AG04450 (cell line): Measurements from ENCODE around the gene FCHSD2. TPM values are rescaled to one million over a fixed set of nuclear protein-coding genes. Genes with fewer than 3 reads are reported as not detected.
"Not testable (repeated sequence)": the region's sequence is repeated elsewhere in the genome, so short reads cannot be mapped to it uniquely, and the experiment has no call there.

Source experiments
- CTCF ChIA-PET: fragments of 300-600, 350-600 bp; formaldehyde crosslinking; extraction: SDS; loops from one replicate; lab custom pipeline; 2022; ENCODE audit warnings: antibody characterized with exemption, inconsistent platforms; lab: Charles Lee
- POLR2A ChIA-PET: fragments of 350-600 bp; formaldehyde crosslinking; extraction: SDS; loops from one replicate; lab custom pipeline; 2021; ENCODE audit warnings: antibody characterized with exemption, inconsistent platforms; lab: Yijun Ruan, JAX
- DNase-seq: peaks from one replicate; pipeline ENCODE4 v3.0.0-alpha.2; 2011; ENCODE audit warnings: low read depth, low spot score
- H3K27ac ChIP-seq: one replicate; pipeline ENCODE4 v1.5.1; 2012; ENCODE audit warnings: low read depth, low read length, control low read depth
- H3K27me3 ChIP-seq: one replicate; pipeline ENCODE4 v1.6.0; 2012; ENCODE audit warnings: low read length; ENCODE audit not compliant: control insufficient read depth, insufficient read depth
- H3K4me3 ChIP-seq: 2 replicates; pipeline ENCODE4 v1.5.1; 2011; ENCODE audit warnings: mild to moderate bottlenecking, low read depth, low read length, control low read depth
- H3K9me3 ChIP-seq: 2 replicates; pipeline ENCODE4 v1.5.1; 2012; ENCODE audit warnings: low read length; ENCODE audit not compliant: control insufficient read depth, insufficient read depth
- polyA plus RNA-seq: library from polyadenylated mRNA; depleted of rRNA; stranded (reverse); fragments of >200 nt; gene quantifications from 2 replicates; pipeline ENCODE4 v1.2.3, GENCODE V29; 2011
- TF ChIP-seq, protein P1 (sequence below): IDR thresholded peaks from 2 replicates; pipeline ENCODE4 v1.5.1; 2011; ENCODE audit warnings: low read depth, low read length, control low read depth, inconsistent platforms

The FCHSD2 gene
- polyA plus RNA-seq, 1 experiment: 24.7 TPM

DNA sequence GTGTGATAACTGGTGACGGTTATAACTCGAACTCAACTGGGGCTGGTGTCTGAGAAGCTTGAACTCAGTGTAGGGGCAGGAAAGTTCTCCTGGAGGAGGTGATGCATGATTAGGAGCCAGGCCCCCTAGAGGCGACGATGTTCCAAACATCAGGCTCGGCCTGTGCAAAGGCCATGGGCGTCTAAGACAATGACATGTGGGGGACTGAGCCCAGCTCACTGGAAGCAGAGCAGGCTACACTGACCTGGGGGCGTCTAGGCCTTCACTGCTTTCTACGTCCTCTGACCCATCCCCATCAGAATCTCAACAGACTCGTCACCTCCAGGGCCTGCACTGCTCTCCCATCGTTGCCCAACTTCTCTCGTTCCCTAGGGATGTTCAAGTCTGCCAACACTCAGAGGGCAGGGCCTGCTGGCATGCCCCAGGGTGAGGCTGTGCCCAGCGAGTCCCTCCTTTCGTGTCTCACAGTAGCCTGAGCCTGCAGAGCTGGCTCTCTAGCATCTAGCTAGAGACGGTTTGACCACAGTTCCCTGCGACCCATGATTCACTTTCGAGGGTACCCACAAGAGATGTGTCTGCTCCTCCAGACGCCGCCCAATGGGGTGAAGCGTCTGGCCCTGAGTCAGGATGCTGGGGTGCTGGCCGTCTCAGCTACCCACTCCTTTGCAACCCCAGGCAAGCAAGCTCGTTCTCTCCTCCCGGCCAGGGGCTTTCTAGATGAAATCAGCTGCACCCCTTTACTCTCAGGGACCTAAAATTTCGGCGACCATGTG, 329.0 kb downstream of the FCHSD2 start:
- POLR2A ChIA-PET: interaction anchor here (0.9 to 1.0 kb wide), 2 partner anchors 19 to 88 kb away, joined by 3 to 7 read pairs; no protein-coding TSS in a partner anchor

DNA sequence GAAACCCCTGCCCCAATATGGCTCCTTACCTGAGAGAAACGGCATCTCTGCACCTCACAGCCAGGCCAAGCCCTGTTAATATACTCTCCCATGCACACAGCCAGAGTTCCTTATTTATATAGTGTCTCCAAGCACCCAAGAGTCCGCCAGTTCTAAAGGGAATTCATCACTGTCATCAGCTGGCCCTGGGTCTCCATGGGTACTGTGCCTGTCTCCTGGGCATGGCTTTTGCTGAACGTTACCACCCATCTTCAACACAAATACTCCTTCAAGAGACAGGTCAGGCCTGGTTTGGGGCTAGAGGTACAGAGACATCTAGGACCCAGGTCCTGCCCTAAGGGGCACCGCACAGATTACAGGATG, 329.5 kb downstream of the FCHSD2 start:
- POLR2A ChIA-PET: interaction anchor here (0.9 to 1.0 kb wide), 2 partner anchors 18 to 87 kb away, joined by 3 to 7 read pairs; no protein-coding TSS in a partner anchor
- Histone ChIP-seq H3K27me3 (no peaks in the 10 kb centered on the region), H3K4me3 (peak overlapping the region; percentile 87), H3K9me3 (no peaks in the 10 kb centered on the region), H3K27ac (no peak overlapping the region)
- TF ChIP-seq, protein P1, sequence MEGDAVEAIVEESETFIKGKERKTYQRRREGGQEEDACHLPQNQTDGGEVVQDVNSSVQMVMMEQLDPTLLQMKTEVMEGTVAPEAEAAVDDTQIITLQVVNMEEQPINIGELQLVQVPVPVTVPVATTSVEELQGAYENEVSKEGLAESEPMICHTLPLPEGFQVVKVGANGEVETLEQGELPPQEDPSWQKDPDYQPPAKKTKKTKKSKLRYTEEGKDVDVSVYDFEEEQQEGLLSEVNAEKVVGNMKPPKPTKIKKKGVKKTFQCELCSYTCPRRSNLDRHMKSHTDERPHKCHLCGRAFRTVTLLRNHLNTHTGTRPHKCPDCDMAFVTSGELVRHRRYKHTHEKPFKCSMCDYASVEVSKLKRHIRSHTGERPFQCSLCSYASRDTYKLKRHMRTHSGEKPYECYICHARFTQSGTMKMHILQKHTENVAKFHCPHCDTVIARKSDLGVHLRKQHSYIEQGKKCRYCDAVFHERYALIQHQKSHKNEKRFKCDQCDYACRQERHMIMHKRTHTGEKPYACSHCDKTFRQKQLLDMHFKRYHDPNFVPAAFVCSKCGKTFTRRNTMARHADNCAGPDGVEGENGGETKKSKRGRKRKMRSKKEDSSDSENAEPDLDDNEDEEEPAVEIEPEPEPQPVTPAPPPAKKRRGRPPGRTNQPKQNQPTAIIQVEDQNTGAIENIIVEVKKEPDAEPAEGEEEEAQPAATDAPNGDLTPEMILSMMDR: no peak
- DNase-seq: no peak
- CTCF ChIA-PET: interaction anchor here (1.0 to 2.8 kb wide), 4 partner anchors 9 to 86 kb away, joined by 3 to 38 read pairs (median 4); no protein-coding TSS in a partner anchor

More for the DNA sequence above, 329.0 kb downstream of the FCHSD2 start:
- no peaks in the 10 kb centered on the region for H3K9me3 ChIP-seq
- CTCF ChIA-PET: interaction anchor here (1.0 to 2.8 kb wide), 4 partner anchors 10 to 87 kb away, joined by 3 to 38 read pairs (median 4); no protein-coding TSS in a partner anchor
- H3K4me3 ChIP-seq: peak overlapping the region; percentile 87
- H3K27me3 ChIP-seq: no peaks in the 10 kb centered on the region
- TF ChIP-seq, protein P1: peak; percentile 79
- H3K27ac ChIP-seq: peak overlapping the region; percentile 96
- DNase-seq: no peak

DNA sequence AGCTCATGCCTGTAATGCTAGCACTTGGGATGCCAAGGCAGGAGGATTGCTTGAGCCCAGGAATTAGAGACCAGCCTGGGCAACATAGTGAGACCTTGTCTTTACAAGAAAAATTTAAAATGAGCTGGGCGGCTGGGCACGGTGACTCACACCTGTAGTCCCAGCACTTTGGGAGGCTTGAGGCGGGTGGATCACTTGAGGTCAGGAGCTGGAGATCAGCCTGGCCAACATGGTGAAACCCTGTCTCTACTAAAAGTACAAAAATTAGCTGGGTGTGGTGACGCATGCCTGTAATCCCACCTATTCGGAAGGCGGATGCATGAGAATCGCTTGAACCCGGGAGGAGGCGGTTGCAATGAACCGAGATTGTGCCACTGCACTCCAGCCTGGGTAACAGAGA, 330.4 kb downstream of the FCHSD2 start:
- not testable (repeated sequence) for H3K9me3 ChIP-seq, DNase-seq, H3K27me3 ChIP-seq, H3K4me3 ChIP-seq, H3K27ac ChIP-seq
- POLR2A ChIA-PET: interaction anchor here (0.7 kb wide), 1 partner anchor 86 kb away, joined by 3 read pairs; no protein-coding TSS in a partner anchor
- CTCF ChIA-PET: interaction anchor here (1.1 to 2.8 kb wide), 2 partner anchors 85 to 366 kb away, joined by 3 to 38 read pairs; no protein-coding TSS in a partner anchor

DNA sequence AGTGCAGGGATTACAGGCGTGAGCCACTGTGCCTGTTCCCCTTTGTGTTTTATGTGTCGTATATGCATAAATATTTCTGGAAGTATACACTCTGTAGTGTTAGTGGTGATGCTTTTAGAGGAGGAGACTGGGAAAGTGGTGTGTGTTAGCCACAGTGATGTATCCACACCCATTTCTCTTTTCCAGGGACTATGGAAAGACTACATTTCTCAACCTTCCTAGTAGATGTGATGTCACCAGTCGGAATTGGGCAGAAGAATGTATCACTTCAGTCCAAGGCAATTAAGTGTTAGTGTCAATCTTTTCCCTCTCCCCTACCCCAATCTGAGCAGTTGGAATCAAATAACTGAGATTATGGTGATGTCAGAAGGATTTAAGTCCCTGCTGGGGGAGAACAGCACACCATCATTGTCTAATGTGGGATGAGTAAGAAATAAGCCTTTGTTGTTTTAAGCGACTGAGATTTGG, 333.8 kb downstream of the FCHSD2 start:
- H3K9me3 ChIP-seq: no peaks in the 10 kb centered on the region
- TF ChIP-seq, protein P1: no peak
- ChIA-PET POLR2A (no interaction called here), CTCF (interaction anchor here (0.8 to 0.9 kb wide), 2 partner anchors 14 to 23 kb away, joined by 3 read pairs; partner anchors contain the start of gene STARD10)
- H3K27ac ChIP-seq: no peak overlapping the region
- no peaks in the 10 kb centered on the region for H3K27me3 ChIP-seq
- H3K4me3 ChIP-seq: no peak overlapping the region
- no peak for DNase-seq

DNA sequence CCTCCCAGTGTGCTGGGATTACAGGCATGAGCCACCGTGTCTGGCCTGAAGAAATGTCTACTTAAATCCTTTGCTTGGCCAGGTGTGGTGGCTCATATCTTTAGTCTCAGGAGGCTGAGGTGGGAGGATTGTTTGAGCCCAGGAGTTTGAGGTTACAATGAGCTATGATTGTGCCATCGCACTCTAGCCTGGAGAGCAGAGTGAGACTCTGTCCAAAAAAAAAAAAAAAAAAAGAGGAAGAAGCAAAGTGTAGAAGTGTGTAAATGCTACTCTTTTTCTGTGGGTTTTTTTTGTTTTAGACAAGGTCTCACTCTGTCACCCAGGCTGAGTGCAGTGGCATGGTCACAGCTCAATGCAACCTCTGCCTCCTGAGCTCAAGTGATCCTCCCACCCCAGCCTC, 334.3 kb downstream of the FCHSD2 start:
- Histone ChIP-seq H3K9me3 (no peaks in the 10 kb centered on the region), H3K27ac (no peak overlapping the region), H3K4me3 (no peak overlapping the region), H3K27me3 (no peaks in the 10 kb centered on the region)
- POLR2A ChIA-PET: interaction anchor here (1.2 kb wide), 1 partner anchor 13 kb away, joined by 3 read pairs; no protein-coding TSS in a partner anchor
- TF ChIP-seq, protein P1: no peak
- DNase-seq: no peak
- CTCF ChIA-PET: interaction anchor here (0.8 to 1.1 kb wide), 3 partner anchors 14 to 83 kb away, joined by 3 to 4 read pairs (median 3); partner anchors contain the start of gene STARD10
